GM18867 (cell line): ENCODE data around the gene DNAJB6.
"Not testable (repeated sequence)": the region's sequence is repeated elsewhere in the genome, so short reads cannot be mapped to it uniquely, and the experiment has no call there.

Source experiments
- ATAC-seq: cut with Tn5 transposase; IDR thresholded peaks from one replicate; pipeline ENCODE4 v1.9.1; 2021; ENCODE audit warnings: mild to moderate bottlenecking, moderate library complexity; ENCODE audit not compliant: unreplicated experiment

The DNAJB6 gene

GRCh38 chr7:157438121-157439025 is 101.6 kb downstream of the DNAJB6 start:
- ATAC-seq = no peak

- ATAC-seq = no peak
These were observed 102.3 kb downstream of the DNAJB6 start for GRCh38 chr7:157439149-157439548.

- ATAC-seq = no peak
These were observed 103.0 kb downstream of the DNAJB6 start for GRCh38 chr7:157439761-157440160.

GRCh38 chr7:157440346-157441022 is 103.7 kb downstream of the DNAJB6 start:
- no peak for ATAC-seq

- no peak for ATAC-seq
These were observed 104.2 kb downstream of the DNAJB6 start for GRCh38 chr7:157441023-157441399.

- no peak for ATAC-seq
These were observed 105.7 kb downstream of the DNAJB6 start for GRCh38 chr7:157442456-157442855.

GRCh38 chr7:157442993-157443831 is 106.4 kb downstream of the DNAJB6 start:
- ATAC-seq = no peak

GRCh38 chr7:157444011-157444842 is 107.4 kb downstream of the DNAJB6 start:
- no peak for ATAC-seq

- ATAC-seq = no peak
These were observed 108.0 kb downstream of the DNAJB6 start for GRCh38 chr7:157444843-157445135.

- ATAC-seq = no peak
These were observed 108.6 kb downstream of the DNAJB6 start for GRCh38 chr7:157445246-157445955.

GRCh38 chr7:157445956-157446295 is 109.1 kb downstream of the DNAJB6 start:
- no peak for ATAC-seq

- ATAC-seq = no peak
These were observed 109.5 kb downstream of the DNAJB6 start for GRCh38 chr7:157446322-157446721.

GRCh38 chr7:157454003-157454402 is 117.2 kb downstream of the DNAJB6 start:
- ATAC-seq = not testable (repeated sequence)

- ATAC-seq = no peak
These were observed 120.8 kb downstream of the DNAJB6 start for GRCh38 chr7:157457355-157458253.

GRCh38 chr7:157458254-157458633 is 121.4 kb downstream of the DNAJB6 start:
- no peak for ATAC-seq

- no peak for ATAC-seq
These were observed 123.2 kb downstream of the DNAJB6 start for GRCh38 chr7:157459966-157460365.

- ATAC-seq = no peak
These were observed 123.9 kb downstream of the DNAJB6 start for GRCh38 chr7:157460721-157461120.

GRCh38 chr7:157461573-157462418 is 125.0 kb downstream of the DNAJB6 start:
- no peak for ATAC-seq
